DOHH2 (cell line): ENCODE data around the gene SUGCT.
"Not testable (repeated sequence)": the region's sequence is repeated elsewhere in the genome, so short reads cannot be mapped to it uniquely, and the experiment has no call there.

Experiments used
- H3F3A ChIP-seq: fragments of 200-600 bp; sonication (generic), shearing (Covaris generic); 2 replicates; pipeline ENCODE4 v1.6.0; 2016; ENCODE audit warnings: antibody characterized with exemption, mild to moderate bottlenecking; ENCODE audit not compliant: control insufficient read depth, insufficient read depth
- H3K27ac ChIP-seq: fragments of 200-600 bp; sonication (generic); 2 replicates; pipeline ENCODE4 v1.5.1; 2014; ENCODE audit warnings: low read depth, mild to moderate bottlenecking, low read length, moderate library complexity
- H3K27me3 ChIP-seq: fragments of 200-600 bp; sonication (generic); 2 replicates; pipeline ENCODE4 v1.6.1; 2014; ENCODE audit warnings: mild to moderate bottlenecking, low read length, mixed read lengths; ENCODE audit not compliant: control insufficient read depth
- H3K36me3 ChIP-seq: fragments of 200-600 bp; sonication (generic); 2 replicates; pipeline ENCODE4 v1.6.1; 2014; ENCODE audit warnings: mild to moderate bottlenecking, low read length, moderate library complexity, mixed read lengths; ENCODE audit not compliant: control insufficient read depth
- H3K4me1 ChIP-seq: fragments of 200-600 bp; sonication (generic); 2 replicates; pipeline ENCODE4 v1.6.1; 2014; ENCODE audit warnings: mild to moderate bottlenecking, low read length, mixed read lengths; ENCODE audit not compliant: control insufficient read depth
- H3K4me2 ChIP-seq: fragments of 200-600 bp; sonication (generic); 2 replicates; pipeline ENCODE4 v1.6.0; 2014; ENCODE audit warnings: mild to moderate bottlenecking, low read length, moderate library complexity
- H3K4me3 ChIP-seq: fragments of 200-600 bp; sonication (generic); 2 replicates; pipeline ENCODE4 v1.5.1; 2014; ENCODE audit warnings: mild to moderate bottlenecking, low read length, mixed read lengths
- H3K79me2 ChIP-seq: fragments of 200-600 bp; sonication (generic); 2 replicates; pipeline ENCODE4 v1.6.1; 2014; ENCODE audit warnings: mild to moderate bottlenecking, low read length, mixed read lengths; ENCODE audit not compliant: control insufficient read depth
- H3K9me2 ChIP-seq: fragments of 200-600 bp; sonication (generic); replicated peaks from 2 replicates; pipeline ENCODE4 v1.6.1; 2014; ENCODE audit warnings: mild to moderate bottlenecking, low read length, mixed read lengths; ENCODE audit not compliant: control insufficient read depth
- H3K9me3 ChIP-seq: fragments of 200-600 bp; sonication (generic); 2 replicates; pipeline ENCODE4 v1.6.1; 2014; ENCODE audit warnings: antibody characterized with exemption, low read length, mixed read lengths; ENCODE audit not compliant: control insufficient read depth, insufficient read depth
- H4K20me1 ChIP-seq: fragments of 200-600 bp; sonication (generic); 2 replicates; pipeline ENCODE4 v1.6.0; 2014; ENCODE audit warnings: low read depth, mild to moderate bottlenecking, antibody characterized with exemption, low read length, moderate library complexity; ENCODE audit not compliant: control insufficient read depth, insufficient read depth
- EZH2phosphoT487 ChIP-seq: fragments of 200-600 bp; sonication (generic); IDR thresholded peaks from 2 replicates; pipeline ENCODE4 v1.6.1; 2017; ENCODE audit warnings: borderline replicate concordance, mild to moderate bottlenecking, antibody characterized with exemption, low read length, moderate library complexity, mixed read lengths
- TF ChIP-seq, protein P1 (sequence below): fragments of 200-600 bp; sonication (generic); IDR thresholded peaks from one replicate; pipeline ENCODE4 v1.5.1; 2014; ENCODE audit warnings: antibody characterized with exemption, mild to moderate bottlenecking, low read depth, low read length; ENCODE audit not compliant: poor library complexity, severe bottlenecking

The SUGCT gene

GRCh38 chr7:40120020-40120419, 14.8 kb upstream of the SUGCT start:
- Histone ChIP-seq H3K79me2 (peaks cover 18% of the 10 kb centered on the region), H3K36me3 (peaks cover 6% of the 10 kb centered on the region; the same call in 1 of the 2 replicates), H3K4me2 (no peak overlapping the region), H3K9me2 (no peaks in the 10 kb centered on the region), H4K20me1 (no peaks in the 10 kb centered on the region; the same call in none of the 2 replicates), H3K4me1 (no peaks in the 10 kb centered on the region), H3K27ac (no peak overlapping the region), H3F3A (peaks cover 2% of the 10 kb centered on the region; the same call in 1 of the 2 replicates), H3K4me3 (no peak overlapping the region), H3K9me3 (no peaks in the 10 kb centered on the region), H3K27me3 (no peaks in the 10 kb centered on the region)
- TF ChIP-seq, protein P1, sequence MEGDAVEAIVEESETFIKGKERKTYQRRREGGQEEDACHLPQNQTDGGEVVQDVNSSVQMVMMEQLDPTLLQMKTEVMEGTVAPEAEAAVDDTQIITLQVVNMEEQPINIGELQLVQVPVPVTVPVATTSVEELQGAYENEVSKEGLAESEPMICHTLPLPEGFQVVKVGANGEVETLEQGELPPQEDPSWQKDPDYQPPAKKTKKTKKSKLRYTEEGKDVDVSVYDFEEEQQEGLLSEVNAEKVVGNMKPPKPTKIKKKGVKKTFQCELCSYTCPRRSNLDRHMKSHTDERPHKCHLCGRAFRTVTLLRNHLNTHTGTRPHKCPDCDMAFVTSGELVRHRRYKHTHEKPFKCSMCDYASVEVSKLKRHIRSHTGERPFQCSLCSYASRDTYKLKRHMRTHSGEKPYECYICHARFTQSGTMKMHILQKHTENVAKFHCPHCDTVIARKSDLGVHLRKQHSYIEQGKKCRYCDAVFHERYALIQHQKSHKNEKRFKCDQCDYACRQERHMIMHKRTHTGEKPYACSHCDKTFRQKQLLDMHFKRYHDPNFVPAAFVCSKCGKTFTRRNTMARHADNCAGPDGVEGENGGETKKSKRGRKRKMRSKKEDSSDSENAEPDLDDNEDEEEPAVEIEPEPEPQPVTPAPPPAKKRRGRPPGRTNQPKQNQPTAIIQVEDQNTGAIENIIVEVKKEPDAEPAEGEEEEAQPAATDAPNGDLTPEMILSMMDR: no peak
- no peak for TF ChIP-seq EZH2phosphoT487

DNA sequence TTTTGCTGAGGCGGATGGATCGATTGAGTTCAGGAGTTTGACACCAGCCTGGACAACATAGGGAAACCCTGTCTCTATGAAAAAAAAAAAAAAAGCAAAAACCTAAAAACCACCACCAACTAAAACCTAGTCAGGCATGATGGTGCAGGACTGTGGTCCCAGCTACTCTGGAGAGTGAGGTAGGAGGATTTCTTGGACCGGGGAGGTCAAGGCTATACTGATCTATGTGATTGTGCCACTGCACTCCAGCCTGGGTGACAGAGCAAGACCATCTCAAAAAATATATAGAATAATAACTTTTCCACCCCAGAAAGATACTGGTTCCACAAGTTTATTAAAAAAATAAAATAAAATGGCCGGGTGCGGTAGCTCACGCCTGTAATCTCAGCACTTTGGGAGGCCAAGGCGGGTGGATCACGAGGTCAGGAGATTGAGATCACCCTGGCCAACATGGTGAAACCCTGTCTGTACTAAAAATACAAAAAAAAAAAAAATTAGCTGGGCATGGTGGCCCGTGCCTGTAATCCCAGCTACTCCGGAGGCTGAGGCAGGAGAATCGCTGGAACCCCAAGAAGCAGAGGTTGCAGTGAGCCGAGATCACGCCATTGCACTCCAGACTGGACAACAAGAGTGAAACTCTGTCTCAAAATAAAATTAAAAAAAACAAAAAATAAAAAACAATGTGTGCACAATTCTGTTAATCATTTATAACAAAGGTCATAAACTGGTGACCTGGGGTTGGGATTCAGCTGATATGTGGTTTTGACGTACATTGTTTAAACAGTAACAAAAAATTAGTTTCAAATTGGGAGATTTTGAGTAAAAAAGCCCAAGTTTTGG, 12.5 kb upstream of the SUGCT start:
- not testable (repeated sequence) for H3K4me3 ChIP-seq, H3K9me2 ChIP-seq, H4K20me1 ChIP-seq, H3K9me3 ChIP-seq, H3K27ac ChIP-seq, H3K27me3 ChIP-seq, H3F3A ChIP-seq, H3K36me3 ChIP-seq, H3K4me1 ChIP-seq, H3K4me2 ChIP-seq
- H3K79me2 ChIP-seq: peaks cover 33% of the 10 kb centered on the region

DNA sequence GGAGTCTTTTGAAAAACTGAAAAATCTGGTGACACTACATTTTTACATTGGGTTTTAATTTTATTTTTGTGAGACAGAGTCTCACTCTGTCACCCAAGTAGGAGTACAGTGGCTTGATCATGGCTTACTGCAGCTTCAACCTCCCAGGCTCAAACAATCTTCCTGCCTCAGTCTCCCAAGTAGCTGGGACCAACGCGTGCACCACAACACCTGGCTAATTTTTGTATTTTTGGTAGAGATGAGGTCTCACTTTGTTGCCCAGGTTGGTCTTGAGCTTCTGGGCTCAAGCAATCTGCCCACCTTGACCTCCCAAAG, 11.9 kb upstream of the SUGCT start:
- peaks cover 4% of the 10 kb centered on the region; the same call in 1 of the 2 replicates for H4K20me1 ChIP-seq
- H3K36me3 ChIP-seq: peaks cover 8% of the 10 kb centered on the region
- no peak overlapping the region for H3K4me3 ChIP-seq
- H3K9me3 ChIP-seq: no peaks in the 10 kb centered on the region
- H3K9me2 ChIP-seq: no peaks in the 10 kb centered on the region
- no peak overlapping the region for H3K27ac ChIP-seq
- H3F3A ChIP-seq: peaks cover 2% of the 10 kb centered on the region; the same call in 1 of the 2 replicates
- H3K27me3 ChIP-seq: no peaks in the 10 kb centered on the region
- TF ChIP-seq, protein P1: no peak
- TF ChIP-seq EZH2phosphoT487: no peak
- no peak overlapping the region for H3K4me2 ChIP-seq
- peaks cover under 1% of the 10 kb centered on the region for H3K4me1 ChIP-seq
- peaks cover 39% of the 10 kb centered on the region for H3K79me2 ChIP-seq
